ENCODE data around the gene EDC3.

Gene EDC3

GRCh38 chr15:74611341-74611740 lies 84.5 kb downstream of the EDC3 start:
- H3K4me3 ChIP-seq (ENCODE audit: low read depth, low read length), result no peak overlapping the region
- no peak for TF ChIP-seq CTCF (IDR thresholded peaks at IDR 0.05; ENCODE audit: insufficient read depth, low read depth, low read length, missing control alignments)

GRCh38 chr15:74610302-74610951 lies 85.4 kb downstream of the EDC3 start:
- H3K4me3 ChIP-seq (ENCODE audit: low read depth, low read length), result no peak overlapping the region
- no peak for TF ChIP-seq CTCF (IDR thresholded peaks at IDR 0.05; ENCODE audit: insufficient read depth, low read depth, low read length, missing control alignments)
- no peak for DNase-seq (ENCODE audit: low read depth)

More at GRCh38 chr15:74611341-74611740, 84.5 kb downstream of the EDC3 start:
- no peak for DNase-seq (ENCODE audit: low read depth)

- no peak for TF ChIP-seq CTCF (IDR thresholded peaks at IDR 0.05; ENCODE audit: insufficient read depth, low read depth, low read length, missing control alignments)
- DNase-seq (ENCODE audit: low read depth), result no peak
- no peak overlapping the region for H3K4me3 ChIP-seq (ENCODE audit: low read depth, low read length)
Observed at GRCh38 chr15:74609938-74610301, 85.9 kb downstream of the EDC3 start.

- TF ChIP-seq CTCF (IDR thresholded peaks at IDR 0.05; ENCODE audit: insufficient read depth, low read depth, low read length, missing control alignments), result no peak
- H3K4me3 ChIP-seq (ENCODE audit: low read depth, low read length), result no peak overlapping the region
- no peak for DNase-seq (ENCODE audit: low read depth)
Observed at GRCh38 chr15:74608786-74609185, 87.0 kb downstream of the EDC3 start.

- no peak for TF ChIP-seq CTCF (IDR thresholded peaks at IDR 0.05; ENCODE audit: insufficient read depth, low read depth, low read length, missing control alignments)
- DNase-seq (ENCODE audit: low read depth), result no peak
- H3K4me3 ChIP-seq (ENCODE audit: low read depth, low read length), result no peak overlapping the region
Observed at GRCh38 chr15:74605795-74606150, 90.1 kb downstream of the EDC3 start.

- no peak for DNase-seq (ENCODE audit: low read depth)
- H3K4me3 ChIP-seq (ENCODE audit: low read depth, low read length), result no peak overlapping the region
- TF ChIP-seq CTCF (IDR thresholded peaks at IDR 0.05; ENCODE audit: insufficient read depth, low read depth, low read length, missing control alignments), result no peak
Observed at GRCh38 chr15:74604983-74605794, 90.6 kb downstream of the EDC3 start.
